HG02870 (cell line): ENCODE data around the gene ARL8A.
"Not testable (repeated sequence)": the region's sequence is repeated elsewhere in the genome, so short reads cannot be mapped to it uniquely, and the experiment has no call there.

ENCODE experiments used
- ATAC-seq: cut with Tn5 transposase; IDR thresholded peaks from one replicate; pipeline ENCODE4 v1.9.1; 2021; ENCODE audit warnings: mild to moderate bottlenecking, moderate library complexity; ENCODE audit not compliant: unreplicated experiment

Gene ARL8A

GRCh38 chr1:202122639-202123335 is 21.8 kb downstream of the ARL8A start, which contains the start of gene GPR37L1:
TSS of gene GPR37L1 (plus strand) at chr1:202122917. CDS start at chr1:202122964, 47 bp downstream.
- no peak for ATAC-seq

GRCh38 chr1:202121006-202121405 is 23.5 kb downstream of the ARL8A start:
- no peak for ATAC-seq

- ATAC-seq = no peak
Measured at GRCh38 chr1:202117898-202118371, 26.6 kb downstream of the ARL8A start.

GRCh38 chr1:202116287-202116686 is 28.2 kb downstream of the ARL8A start:
- no peak for ATAC-seq

GRCh38 chr1:202113690-202114300 is 30.7 kb downstream of the ARL8A start:
- peak; percentile 60 for ATAC-seq

- ATAC-seq = no peak
Measured at GRCh38 chr1:202112859-202113689, 31.5 kb downstream of the ARL8A start.

GRCh38 chr1:202111589-202111988 is 32.9 kb downstream of the ARL8A start:
- not testable (repeated sequence) for ATAC-seq

- ATAC-seq = no peak
Measured at GRCh38 chr1:202110977-202111376, 33.6 kb downstream of the ARL8A start.

- no peak for ATAC-seq
Measured at GRCh38 chr1:202107801-202108731, 36.5 kb downstream of the ARL8A start.

- ATAC-seq = no peak
Measured at GRCh38 chr1:202107321-202107761, 37.2 kb downstream of the ARL8A start.

- no peak for ATAC-seq
Measured at GRCh38 chr1:202106340-202107254, 37.9 kb downstream of the ARL8A start.

GRCh38 chr1:202105571-202106339 is 38.8 kb downstream of the ARL8A start:
- no peak for ATAC-seq

- no peak for ATAC-seq
Measured at GRCh38 chr1:202104073-202104472, 40.5 kb downstream of the ARL8A start.

GRCh38 chr1:202101184-202101583 is 43.4 kb downstream of the ARL8A start:
- ATAC-seq = no peak

GRCh38 chr1:202093858-202094257 is 50.7 kb downstream of the ARL8A start:
- ATAC-seq = no peak

GRCh38 chr1:202090994-202091393 is 53.5 kb downstream of the ARL8A start:
- no peak for ATAC-seq

GRCh38 chr1:202088206-202088605 is 56.3 kb downstream of the ARL8A start:
- no peak for ATAC-seq

- no peak for ATAC-seq
Measured at GRCh38 chr1:202086579-202087350, 57.8 kb downstream of the ARL8A start.
